IPS-NIHi7 (cell line): ENCODE data around the gene ANKRD12.
"Not testable (repeated sequence)": the region's sequence is repeated elsewhere in the genome, so short reads cannot be mapped to it uniquely, and the experiment has no call there.

Source experiments
- DNase-seq: peaks from one replicate; pipeline ENCODE4 v3.0.0; 2012; ENCODE audit warnings: mixed read lengths; ENCODE audit errors: extremely low spot score

ANKRD12 gene

GRCh38 chr18:9232977-9233376 lies 96.4 kb downstream of the ANKRD12 start:
- DNase-seq = no peak

- peak; percentile 33 for DNase-seq
Measured at GRCh38 chr18:9233771-9234440, 97.3 kb downstream of the ANKRD12 start.

GRCh38 chr18:9234528-9234927 lies 97.9 kb downstream of the ANKRD12 start:
- peak; percentile 9 for DNase-seq

GRCh38 chr18:9237981-9238380 lies 101.4 kb downstream of the ANKRD12 start:
- DNase-seq = no peak

- DNase-seq = no peak
Measured at GRCh38 chr18:9239720-9240119, 103.1 kb downstream of the ANKRD12 start.

GRCh38 chr18:9240270-9240669 lies 103.7 kb downstream of the ANKRD12 start:
- no peak for DNase-seq

- DNase-seq = no peak
Measured at GRCh38 chr18:9243029-9243428, 106.4 kb downstream of the ANKRD12 start.

GRCh38 chr18:9244376-9244775 lies 107.8 kb downstream of the ANKRD12 start:
- no peak for DNase-seq

GRCh38 chr18:9248661-9249060 lies 112.1 kb downstream of the ANKRD12 start:
- DNase-seq = no peak

GRCh38 chr18:9249254-9249653 lies 112.7 kb downstream of the ANKRD12 start:
- no peak for DNase-seq

GRCh38 chr18:9259173-9259572 lies 122.6 kb downstream of the ANKRD12 start:
- no peak for DNase-seq

- DNase-seq = no peak
Measured at GRCh38 chr18:9260388-9261380, 124.1 kb downstream of the ANKRD12 start.

- no peak for DNase-seq
Measured at GRCh38 chr18:9263264-9263663, 126.7 kb downstream of the ANKRD12 start.

GRCh38 chr18:9264797-9265196 lies 128.2 kb downstream of the ANKRD12 start:
- not testable (repeated sequence) for DNase-seq

- DNase-seq = no peak
Measured at GRCh38 chr18:9273221-9273620, 136.6 kb downstream of the ANKRD12 start.

GRCh38 chr18:9275890-9276289 lies 139.3 kb downstream of the ANKRD12 start:
- DNase-seq = no peak

- DNase-seq = no peak
Measured at GRCh38 chr18:9278028-9278427, 141.4 kb downstream of the ANKRD12 start.

GRCh38 chr18:9280849-9281248 lies 144.3 kb downstream of the ANKRD12 start:
- DNase-seq = no peak

- no peak for DNase-seq
Measured at GRCh38 chr18:9281780-9282179, 145.2 kb downstream of the ANKRD12 start.

GRCh38 chr18:9283791-9284190 lies 147.2 kb downstream of the ANKRD12 start:
- no peak for DNase-seq

- no peak for DNase-seq
Measured at GRCh38 chr18:9285604-9286003, 149.0 kb downstream of the ANKRD12 start.

- DNase-seq = no peak
Measured at GRCh38 chr18:9287036-9287435, 150.5 kb downstream of the ANKRD12 start.

- no peak for DNase-seq
Measured at GRCh38 chr18:9289698-9290097, 153.1 kb downstream of the ANKRD12 start.
